ENCODE measurements around the gene GALNT7. TPM values are rescaled to one million over a fixed set of nuclear protein-coding genes. Genes with fewer than 3 reads are reported as not detected.

Gene GALNT7
- total RNA-seq, 1 donor from 2014 or later: 8.2 TPM

- TF ChIP-seq CTCF (IDR thresholded peaks at IDR 0.05): no peak
- no peak for DNase-seq (ENCODE audit: low spot score in 2 of 2)
- intact Hi-C loops (cut with DNase I): loop anchor here (2.0 to 10.0 kb wide), 3 partner anchors 85 to 1117 kb away; partner anchors contain the start of genes CEP44 and FBXO8
These were observed 734 bp upstream of the GALNT7 start for GRCh38 chr4:173167758-173168395.

GRCh38 chr4:173169178-173169427 is 492 bp downstream of the GALNT7 start:
- peak in 1 of 3 experiments; percentile 2 for TF ChIP-seq CTCF (IDR thresholded peaks at IDR 0.05)
- no peaks in the 10 kb centered on the region for H3K27me3 ChIP-seq
- intact Hi-C loops (cut with DNase I): loop anchor here (2.0 to 10.0 kb wide), 3 partner anchors 84 to 1116 kb away; partner anchors contain the start of genes CEP44 and FBXO8

More at GRCh38 chr4:173167758-173168395, 734 bp upstream of the GALNT7 start:
- Histone ChIP-seq H3K4me3 (peak overlapping the region; percentile 70 to 98), H3K4me1 (peaks cover 0 to 17% of the 10 kb centered on the region in 2 donors), H3K9me3 (no peaks in the 10 kb centered on the region), H3K27me3 (no peaks in the 10 kb centered on the region), H3K27ac (peak overlapping the region; percentile 84 to 94), H3K36me3 (no peaks in the 10 kb centered on the region)

GRCh38 chr4:173169428-173170181 is 994 bp downstream of the GALNT7 start:
- intact Hi-C loops (cut with DNase I): loop anchor here (2.0 to 10.0 kb wide), 3 partner anchors 83 to 1115 kb away; partner anchors contain the start of genes CEP44 and FBXO8
- H3K27me3 ChIP-seq: no peaks in the 10 kb centered on the region
- H3K36me3 ChIP-seq: no peaks in the 10 kb centered on the region
- TF ChIP-seq CTCF (IDR thresholded peaks at IDR 0.05): no peak
- H3K9me3 ChIP-seq: no peaks in the 10 kb centered on the region
- H3K27ac ChIP-seq: peak overlapping the region; percentile 86 to 94
- DNase-seq (ENCODE audit: low spot score in 2 of 2): peak in 1 of 2 donors; percentile 77
- H3K4me3 ChIP-seq: peak overlapping the region; percentile 70 to 98
- H3K4me1 ChIP-seq: peaks cover 0 to 17% of the 10 kb centered on the region in 2 donors

More at GRCh38 chr4:173169178-173169427, 492 bp downstream of the GALNT7 start:
- Histone ChIP-seq H3K9me3 (no peaks in the 10 kb centered on the region), H3K36me3 (no peaks in the 10 kb centered on the region), H3K4me3 (peak overlapping the region; percentile 70 to 98), H3K27ac (peak overlapping the region; percentile 86 to 94), H3K4me1 (peaks cover 0 to 17% of the 10 kb centered on the region in 2 donors)
- DNase-seq (ENCODE audit: low spot score in 2 of 2): no peak

- H3K27ac ChIP-seq: peak overlapping the region; percentile 86 to 94
- no peaks in the 10 kb centered on the region for H3K9me3 ChIP-seq
- no peaks in the 10 kb centered on the region for H3K36me3 ChIP-seq
- peaks cover 0 to 17% of the 10 kb centered on the region in 2 donors for H3K4me1 ChIP-seq
- DNase-seq (ENCODE audit: low spot score in 2 of 2): no peak
- no peak for TF ChIP-seq CTCF (IDR thresholded peaks at IDR 0.05)
- intact Hi-C loops (cut with DNase I): no loop called here
- H3K27me3 ChIP-seq: no peaks in the 10 kb centered on the region
- peak overlapping the region; percentile 70 to 98 for H3K4me3 ChIP-seq
These were observed 1.7 kb downstream of the GALNT7 start for GRCh38 chr4:173170182-173170778.

- no peak overlapping the region for H3K27ac ChIP-seq
- H3K36me3 ChIP-seq: no peaks in the 10 kb centered on the region
- peak overlapping the region in 1 of 2 donors; percentile 98 for H3K4me3 ChIP-seq
- H3K4me1 ChIP-seq: peaks cover 0 to 17% of the 10 kb centered on the region in 2 donors
- intact Hi-C loops (cut with DNase I): no loop called here
- no peak for DNase-seq (ENCODE audit: low spot score in 2 of 2)
- no peaks in the 10 kb centered on the region for H3K9me3 ChIP-seq
- H3K27me3 ChIP-seq: no peaks in the 10 kb centered on the region
- peak in 1 of 3 experiments; percentile 13 for TF ChIP-seq CTCF (IDR thresholded peaks at IDR 0.05)
These were observed 2.5 kb downstream of the GALNT7 start for GRCh38 chr4:173171098-173171497.
